ENCODE measurements around the gene KNG1. TPM values are rescaled to one million over a fixed set of nuclear protein-coding genes. Genes with fewer than 3 reads are reported as not detected.

KNG1 gene
- total RNA-seq, 1 donor from 2014 or later, result not detected

DNA sequence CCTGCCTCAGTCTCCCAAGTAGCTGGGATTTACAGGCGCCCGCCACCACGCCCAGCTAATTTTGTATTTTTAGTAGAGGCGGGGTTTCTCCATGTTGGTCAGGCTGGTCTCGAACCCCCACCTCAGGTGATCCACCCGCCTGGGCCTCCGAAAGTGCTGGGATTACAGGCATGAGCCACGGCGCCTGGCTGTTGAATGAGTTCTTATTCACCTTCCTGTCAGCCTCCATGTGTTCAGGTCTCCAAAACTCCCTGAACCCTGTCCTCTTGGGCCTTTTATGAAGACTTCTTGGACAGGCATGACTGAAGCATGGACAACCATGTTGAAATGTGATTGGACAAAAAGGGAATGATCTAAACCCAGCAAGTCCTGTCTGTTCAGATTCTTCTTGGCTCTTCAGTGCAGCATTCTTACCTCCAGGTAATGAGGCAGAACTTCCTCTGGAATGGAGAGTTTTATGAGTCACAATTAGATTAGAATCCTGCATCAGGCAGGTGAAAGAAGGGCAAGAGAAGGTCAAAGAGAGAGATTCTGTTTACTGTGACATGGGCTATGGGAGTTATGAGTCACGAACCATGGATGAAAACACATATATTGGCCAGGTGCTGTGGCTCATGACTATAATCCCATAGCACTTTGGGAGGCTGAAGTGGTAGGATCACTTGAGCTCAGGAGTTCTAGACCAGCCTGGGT, 43.1 kb downstream of the KNG1 start:
- no peak for ATAC-seq (ENCODE audit: low read depth)
- DNase-seq, result no peak
- no peaks in the 10 kb centered on the region for H3K9me3 Mint-ChIP-seq
- ChIA-PET POLR2A (no interaction called here), CTCF (interaction anchor here (0.7 kb wide), 1 partner anchor 10 kb away, joined by 3 read pairs; no protein-coding TSS in a partner anchor)
- TF ChIP-seq, protein P1, sequence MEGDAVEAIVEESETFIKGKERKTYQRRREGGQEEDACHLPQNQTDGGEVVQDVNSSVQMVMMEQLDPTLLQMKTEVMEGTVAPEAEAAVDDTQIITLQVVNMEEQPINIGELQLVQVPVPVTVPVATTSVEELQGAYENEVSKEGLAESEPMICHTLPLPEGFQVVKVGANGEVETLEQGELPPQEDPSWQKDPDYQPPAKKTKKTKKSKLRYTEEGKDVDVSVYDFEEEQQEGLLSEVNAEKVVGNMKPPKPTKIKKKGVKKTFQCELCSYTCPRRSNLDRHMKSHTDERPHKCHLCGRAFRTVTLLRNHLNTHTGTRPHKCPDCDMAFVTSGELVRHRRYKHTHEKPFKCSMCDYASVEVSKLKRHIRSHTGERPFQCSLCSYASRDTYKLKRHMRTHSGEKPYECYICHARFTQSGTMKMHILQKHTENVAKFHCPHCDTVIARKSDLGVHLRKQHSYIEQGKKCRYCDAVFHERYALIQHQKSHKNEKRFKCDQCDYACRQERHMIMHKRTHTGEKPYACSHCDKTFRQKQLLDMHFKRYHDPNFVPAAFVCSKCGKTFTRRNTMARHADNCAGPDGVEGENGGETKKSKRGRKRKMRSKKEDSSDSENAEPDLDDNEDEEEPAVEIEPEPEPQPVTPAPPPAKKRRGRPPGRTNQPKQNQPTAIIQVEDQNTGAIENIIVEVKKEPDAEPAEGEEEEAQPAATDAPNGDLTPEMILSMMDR (IDR thresholded peaks at IDR 0.05), result no peak
- H3K27ac Mint-ChIP-seq, result no peak overlapping the region
- no peaks in the 10 kb centered on the region for H3K4me1 Mint-ChIP-seq
- intact Hi-C loops (cut with micrococcal nuclease), result no loop called here
- H3K36me3 Mint-ChIP-seq (ENCODE audit: low read depth), result no peaks in the 10 kb centered on the region
- H3K4me3 Mint-ChIP-seq, result no peak overlapping the region
- H3K27me3 Mint-ChIP-seq, result no peaks in the 10 kb centered on the region

DNA sequence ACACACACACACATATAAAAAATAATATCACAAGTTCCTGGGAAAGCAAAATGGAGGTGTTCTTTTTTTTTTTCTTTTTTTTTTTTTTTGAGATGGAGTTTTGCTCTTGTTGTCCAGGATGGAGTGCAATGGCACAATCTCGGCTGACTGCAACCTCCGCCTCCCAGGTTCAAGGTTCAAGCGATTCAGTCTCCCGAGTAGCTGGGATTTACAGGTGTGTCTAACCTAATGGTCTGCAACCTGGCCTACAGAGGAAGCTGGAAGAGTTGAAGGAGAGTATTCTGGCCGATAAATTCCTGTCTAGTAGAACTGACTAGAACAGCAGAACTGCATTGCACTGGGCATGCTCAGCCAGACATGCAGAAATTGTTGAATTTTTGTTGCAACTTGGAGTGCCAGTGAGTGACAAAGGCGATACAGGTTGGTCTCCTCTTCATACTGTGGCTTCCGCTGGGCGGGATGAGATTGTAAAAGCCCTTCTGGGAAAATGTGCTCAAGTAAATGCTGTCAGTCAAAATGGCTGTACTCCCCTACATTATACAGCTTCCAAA, 43.8 kb downstream of the KNG1 start:
- CTCF ChIA-PET, result interaction anchor here (0.7 kb wide), 1 partner anchor 11 kb away, joined by 3 read pairs; no protein-coding TSS in a partner anchor
- intact Hi-C loops (cut with micrococcal nuclease), result no loop called here
- H3K27me3 Mint-ChIP-seq, result no peaks in the 10 kb centered on the region
- POLR2A ChIA-PET, result no interaction called here
- no peak for DNase-seq
- no peak overlapping the region for H3K27ac Mint-ChIP-seq
- H3K4me3 Mint-ChIP-seq, result no peak overlapping the region
- ATAC-seq (ENCODE audit: low read depth), result no peak
- H3K9me3 Mint-ChIP-seq, result no peaks in the 10 kb centered on the region
- H3K4me1 Mint-ChIP-seq, result no peaks in the 10 kb centered on the region
- TF ChIP-seq, protein P1 (IDR thresholded peaks at IDR 0.05), result no peak
- no peaks in the 10 kb centered on the region for H3K36me3 Mint-ChIP-seq (ENCODE audit: low read depth)

DNA sequence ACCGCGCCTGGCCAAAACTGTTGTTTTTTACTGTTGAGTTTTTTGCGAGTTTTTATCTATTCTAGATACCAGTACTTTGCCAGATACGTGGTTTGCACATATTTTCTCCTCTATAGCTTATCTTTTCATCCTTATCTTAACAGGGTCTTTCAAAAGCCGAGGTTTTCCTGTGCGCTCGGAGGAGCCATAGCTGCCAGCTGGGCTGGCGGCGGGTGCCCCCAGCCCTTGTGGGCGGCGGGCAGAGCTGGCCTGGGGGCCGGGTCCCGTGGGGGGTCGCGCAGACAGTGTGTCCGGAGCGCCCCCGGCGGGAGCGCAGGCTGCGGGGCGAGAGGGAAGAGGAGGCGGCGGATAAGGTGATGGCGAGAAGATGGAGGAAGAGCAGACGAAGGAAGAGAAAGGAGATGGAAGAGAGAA, 55.1 kb downstream of the KNG1 start:
- H3K27me3 Mint-ChIP-seq, result no peaks in the 10 kb centered on the region
- H3K36me3 Mint-ChIP-seq (ENCODE audit: low read depth), result peaks cover 3% of the 10 kb centered on the region
- H3K4me3 Mint-ChIP-seq, result peak overlapping the region; percentile 96
- CTCF ChIA-PET, result interaction anchor here (0.9 to 2.1 kb wide), 3 partner anchors 11 to 155 kb away, joined by 3 to 8 read pairs (median 7); partner anchors contain the start of gene EIF4A2
- ATAC-seq (ENCODE audit: low read depth) (peak; percentile 16), DNase-seq (no peak)
- intact Hi-C loops (cut with micrococcal nuclease), result loop anchor here (1.0 kb wide), 2 partner anchors 11 to 34 kb away; partner anchors contain the start of genes EIF4A2 and RFC4
- H3K9me3 Mint-ChIP-seq, result no peaks in the 10 kb centered on the region
- peak overlapping the region; percentile 96 for H3K27ac Mint-ChIP-seq
- TF ChIP-seq, protein P1 (IDR thresholded peaks at IDR 0.05), result no peak
- POLR2A ChIA-PET, result interaction anchor here (0.6 to 5.2 kb wide), 16 partner anchors 11 to 835 kb away, joined by 3 to 258 read pairs (median 4); partner anchors contain the start of genes DNAJB11, EIF4A2, RPL39L and TBCCD1
- peaks cover 23% of the 10 kb centered on the region for H3K4me1 Mint-ChIP-seq

DNA sequence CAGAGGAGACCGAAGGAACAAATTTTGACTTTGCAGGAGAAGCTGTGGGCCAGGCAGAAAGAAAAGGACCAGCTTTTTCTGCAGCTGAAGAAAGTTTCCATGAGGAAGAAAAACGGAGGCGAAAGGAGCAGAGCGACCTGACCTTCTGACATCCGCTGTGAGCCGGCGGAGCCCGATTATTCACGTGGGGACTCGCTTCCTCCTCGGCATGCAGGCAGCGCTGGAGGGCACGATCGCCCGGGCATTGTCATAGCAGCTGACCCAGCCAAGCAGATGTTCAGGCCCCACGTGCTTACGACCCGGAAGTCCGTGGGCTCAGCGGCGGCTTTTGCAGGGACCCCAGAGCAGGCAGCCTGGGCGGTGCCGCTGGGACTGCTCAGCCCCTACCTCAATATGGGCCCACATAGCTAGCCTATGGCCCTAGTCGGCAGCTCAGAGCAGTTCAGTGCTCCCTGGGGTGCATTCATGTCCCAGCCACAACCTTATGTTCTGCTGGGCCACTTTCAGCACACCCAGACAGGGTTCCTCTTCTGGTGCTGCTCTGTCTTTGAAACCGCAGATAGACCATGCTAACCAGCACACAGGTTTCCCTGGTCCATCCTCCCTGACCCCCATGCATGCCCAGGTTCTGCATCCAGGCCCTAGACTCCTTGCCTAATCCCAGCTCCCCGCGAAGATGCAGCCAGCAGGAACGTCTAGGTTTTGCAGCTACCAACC, 55.7 kb downstream of the KNG1 start:
- H3K36me3 Mint-ChIP-seq (ENCODE audit: low read depth), result peaks cover 3% of the 10 kb centered on the region
- ChIA-PET POLR2A (interaction anchor here (0.6 to 5.2 kb wide), 17 partner anchors 10 to 835 kb away, joined by 3 to 258 read pairs (median 4); partner anchors contain the start of genes DNAJB11, EIF4A2, RPL39L and TBCCD1), CTCF (interaction anchor here (0.9 to 2.1 kb wide), 3 partner anchors 11 to 156 kb away, joined by 3 to 8 read pairs (median 7); partner anchors contain the start of gene EIF4A2)
- peaks cover 23% of the 10 kb centered on the region for H3K4me1 Mint-ChIP-seq
- DNase-seq, result peak; percentile 67
- H3K27ac Mint-ChIP-seq, result peak overlapping the region; percentile 96
- no peaks in the 10 kb centered on the region for H3K27me3 Mint-ChIP-seq
- TF ChIP-seq, protein P1 (IDR thresholded peaks at IDR 0.05), result no peak
- ATAC-seq (ENCODE audit: low read depth), result peak; percentile 94
- intact Hi-C loops (cut with micrococcal nuclease), result loop anchor here (1.0 kb wide), 2 partner anchors 10 to 33 kb away; partner anchors contain the start of genes EIF4A2 and RFC4
- peak overlapping the region; percentile 96 for H3K4me3 Mint-ChIP-seq
- H3K9me3 Mint-ChIP-seq, result no peaks in the 10 kb centered on the region

Measured in activated B cell treated with CpG ODN at 0.5 μM for 24 hours (primary cell).